ENCODE measurements around the gene ACBD5. TPM values are rescaled to one million over a fixed set of nuclear protein-coding genes. Genes with fewer than 3 reads are reported as not detected.

Gene ACBD5, protein sequence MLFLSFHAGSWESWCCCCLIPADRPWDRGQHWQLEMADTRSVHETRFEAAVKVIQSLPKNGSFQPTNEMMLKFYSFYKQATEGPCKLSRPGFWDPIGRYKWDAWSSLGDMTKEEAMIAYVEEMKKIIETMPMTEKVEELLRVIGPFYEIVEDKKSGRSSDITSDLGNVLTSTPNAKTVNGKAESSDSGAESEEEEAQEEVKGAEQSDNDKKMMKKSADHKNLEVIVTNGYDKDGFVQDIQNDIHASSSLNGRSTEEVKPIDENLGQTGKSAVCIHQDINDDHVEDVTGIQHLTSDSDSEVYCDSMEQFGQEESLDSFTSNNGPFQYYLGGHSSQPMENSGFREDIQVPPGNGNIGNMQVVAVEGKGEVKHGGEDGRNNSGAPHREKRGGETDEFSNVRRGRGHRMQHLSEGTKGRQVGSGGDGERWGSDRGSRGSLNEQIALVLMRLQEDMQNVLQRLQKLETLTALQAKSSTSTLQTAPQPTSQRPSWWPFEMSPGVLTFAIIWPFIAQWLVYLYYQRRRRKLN
- 10 to 100 TPM; 34.0 to 34.4 TPM for total RNA-seq

GRCh38 chr10:27240212-27241009, at the start of gene ACBD5:
ACBD5 (minus strand) TSS chr10:27240797; CDS start chr10:27240688, 109 bp downstream.

GRCh38 chr10:27155066-27155754, 85.4 kb downstream of the ACBD5 start, which contains the start of gene MASTL:
MASTL (plus strand) TSS chr10:27155352; CDS start chr10:27155427, 75 bp downstream.

Small RNAs within 50 kb of the gene (small RNA-seq; reads per million reads assigned to genes)
- 1.3 to 6.2 reads per million in 2 donors for gene RNU2-24P
- 0.17 to 0.26 reads per million in 2 donors for gene RNU7-12P

Other genes starting within 250 kb of the ACBD5 start
- gene ANKRD26, start 140.3 kb downstream of the ACBD5 start, total RNA-seq, result 1 to 10 TPM; 6.5 to 6.7 TPM
- gene YME1L1, start 86.4 kb downstream of the ACBD5 start, total RNA-seq, result 100 to 1,000 TPM in 1 of 2 donors, 10 to 100 TPM in 1; 95.3 to 126 TPM
- 10 to 100 TPM; 38.2 to 62.6 TPM for gene MASTL, start 85.4 kb downstream of the ACBD5 start, total RNA-seq